Superior temporal gyrus (tissue), 1 donor: ENCODE measurements around the gene ACSF3.

Experiments used
- DNase-seq: peaks from one replicate; pipeline ENCODE4 v3.0.0-alpha.2; 2016; ENCODE audit errors: extremely low spot score

ACSF3 gene

GRCh38 chr16:89201439-89202377 is 108.1 kb downstream of the ACSF3 start:
- DNase-seq, result no peak

GRCh38 chr16:89202422-89203215 is 109.0 kb downstream of the ACSF3 start:
- DNase-seq, result no peak
